Liver (tissue), 9 donors: ENCODE data around the gene TMEM182. TPM values are rescaled to one million over a fixed set of nuclear protein-coding genes. Genes with fewer than 3 reads are reported as not detected.

ENCODE experiments used
- DNase-seq: peaks from one replicate; pipeline ENCODE4 v3.0.0-alpha.2; 2017; ENCODE audit warnings: low spot score
- H3K27ac ChIP-seq, 2 donors: one replicate each; pipeline ENCODE4 v1.7.0; 2013; ENCODE audit warnings: inconsistent platforms in 2 of 2, low read length in 2 of 2, control low read depth in 1 of 2, low read depth in 1 of 2, mild to moderate bottlenecking in 1 of 2
- H3K27me3 ChIP-seq, 4 donors: one replicate each; pipeline versions ENCODE4 v1.6.1 to v1.7.0; 2013; ENCODE audit warnings: low read length in 3 of 4, inconsistent platforms in 1 of 4, mild to moderate bottlenecking in 1 of 4, moderate library complexity in 1 of 4; ENCODE audit not compliant: control insufficient read depth in 4 of 4, insufficient read depth in 4 of 4
- H3K36me3 ChIP-seq, 4 donors: one replicate each; pipeline versions ENCODE4 v1.6.1 to v1.7.0; 2013; ENCODE audit warnings: low read length in 3 of 4, mild to moderate bottlenecking in 3 of 4, low read depth in 1 of 4, moderate library complexity in 1 of 4; ENCODE audit not compliant: control insufficient read depth in 4 of 4, insufficient read depth in 3 of 4
- H3K4me1 ChIP-seq, 4 donors: one replicate each; pipeline versions ENCODE4 v1.6.1 to v1.7.0; 2013; ENCODE audit warnings: low read length in 3 of 4, mild to moderate bottlenecking in 3 of 4, moderate library complexity in 1 of 4; ENCODE audit not compliant: control insufficient read depth in 4 of 4, insufficient read depth in 4 of 4
- H3K4me3 ChIP-seq, 3 donors: one replicate each; pipeline versions ENCODE4 v1.6.1 to v1.7.0; 2013; ENCODE audit warnings: low read length in 3 of 3, control low read depth in 1 of 3, low read depth in 1 of 3, mild to moderate bottlenecking in 1 of 3
- H3K9ac ChIP-seq, 2 donors: one replicate each; pipeline ENCODE4 v1.7.0; 2013; ENCODE audit warnings: low read length in 2 of 2, mild to moderate bottlenecking in 2 of 2, moderate library complexity in 2 of 2, control low read depth in 1 of 2, low read depth in 1 of 2
- H3K9me3 ChIP-seq, 4 donors: one replicate each; pipeline versions ENCODE4 v1.6.1 to v1.7.0; 2013; ENCODE audit warnings: low read length in 3 of 4; ENCODE audit not compliant: control insufficient read depth in 4 of 4
- ATF3 ChIP-seq: IDR thresholded peaks from 2 replicates; pipeline ENCODE4 v1.6.1; 2016; ENCODE audit warnings: antibody characterized with exemption
- CTCF ChIP-seq: fragments of 150-350 bp; IDR thresholded peaks from 2 replicates; pipeline ENCODE4 v1.5.1; 2017; ENCODE audit warnings: improper control_type of control experiment, low read depth, low read length; ENCODE audit not compliant: missing input control
- EGR1 ChIP-seq, 2 donors: IDR thresholded peaks; 2 replicates each; pipeline ENCODE4 v1.6.1; 2016 to 2018; ENCODE audit warnings: antibody characterized with exemption in 2 of 2, low read depth in 2 of 2
- FOXA1 ChIP-seq: IDR thresholded peaks from 2 replicates; pipeline ENCODE4 v1.6.1; 2016; ENCODE audit warnings: antibody characterized with exemption
- FOXA2 ChIP-seq: IDR thresholded peaks from 2 replicates; pipeline ENCODE4 v1.6.1; 2016; ENCODE audit warnings: antibody characterized with exemption
- HNF4G ChIP-seq: IDR thresholded peaks from 2 replicates; pipeline ENCODE4 v1.6.1; 2016; ENCODE audit warnings: antibody characterized with exemption
- MAX ChIP-seq: IDR thresholded peaks from 2 replicates; pipeline ENCODE4 v1.6.1; 2016; ENCODE audit warnings: antibody characterized with exemption
- RAD21 ChIP-seq, 2 donors: IDR thresholded peaks; 2 replicates each; pipeline ENCODE4 v1.6.1; 2016; ENCODE audit warnings: antibody characterized with exemption in 2 of 2, mild to moderate bottlenecking in 2 of 2
- REST ChIP-seq: IDR thresholded peaks from 2 replicates; pipeline ENCODE4 v1.6.1; 2016; ENCODE audit warnings: antibody characterized with exemption, mild to moderate bottlenecking
- RXRA ChIP-seq, 2 donors: IDR thresholded peaks; 2 replicates each; pipeline ENCODE4 v1.6.1; 2017 to 2018; ENCODE audit warnings: antibody characterized with exemption in 2 of 2, mild to moderate bottlenecking in 1 of 2
- TAF1 ChIP-seq: conservative IDR thresholded peaks from 2 replicates; pipeline ENCODE4 v1.6.1; 2016; ENCODE audit warnings: antibody characterized with exemption, mild to moderate bottlenecking
- ZBTB33 ChIP-seq: IDR thresholded peaks from 2 replicates; pipeline ENCODE4 v1.6.1; 2016; ENCODE audit warnings: antibody characterized with exemption
- WGBS: extraction: QIAGEN DNeasy Blood & Tissue Kit; methylation state at CpG from one replicate; pipeline ENCODE4 v1.1.7; 2013; 5-methylcytosine and 5-hydroxymethylcytosine counted together
- polyA plus RNA-seq, 2 donors: library from polyadenylated mRNA; stranded (reverse) in 1 of 2; unstranded in 1 of 2; fragments of 200-250 nt in 1 of 2; fragments of >200 nt in 1 of 2; fragmentation: Nextera tagmentation in 1 of 2; extraction: Ambion mirVana in 1 of 2; gene quantifications; one replicate each; pipeline versions ENCODE4 v1.2.1 to v1.2.3, GENCODE V29; 2013 to 2015
- total RNA-seq, 2 donors: library from RNA; depleted of rRNA; stranded (reverse); fragments of >200 nt; gene quantifications; one replicate each; pipeline ENCODE4 v1.2.3, GENCODE V29; 2014
- donor health status: healthy.
- donor health status: healthy.
- donor health status: healthy.
- donor health status: healthy.
- donor health status: healthy.

TMEM182 gene
- total and polyA plus RNA-seq, 4 donors = 2.8 to 12.5 (median 5.1) TPM

GRCh38 chr2:102837626-102838198, 75.9 kb downstream of the TMEM182 start (continued):
- TF ChIP-seq ZBTB33 = no peak
- TF ChIP-seq TAF1 = no peak
- no peak for TF ChIP-seq MAX
- TF ChIP-seq FOXA1 = no peak
- TF ChIP-seq EGR1 (IDR thresholded peaks at IDR 0.05; ENCODE audit: low read depth in 2 of 2) = no peak
- TF ChIP-seq FOXA2 = no peak
- TF ChIP-seq CTCF = no peak
- no peak for TF ChIP-seq RXRA (IDR thresholded peaks at IDR 0.05)

GRCh38 chr2:102839668-102840388, 78.0 kb downstream of the TMEM182 start:
- 36% methylated on average over 8 of the region's 8 CpGs for WGBS
- H3K9ac ChIP-seq = no peak overlapping the region
- DNase-seq = peak; percentile 50
- H3K4me3 ChIP-seq = no peak overlapping the region
- no peaks in the 10 kb centered on the region for H3K27me3 ChIP-seq
- no peaks in the 10 kb centered on the region for H3K36me3 ChIP-seq
- H3K9me3 ChIP-seq = no peaks in the 10 kb centered on the region
- H3K27ac ChIP-seq = no peak overlapping the region
- TF ChIP-seq REST (no peak), CTCF (peak; percentile 80), ATF3 (no peak), HNF4G (no peak), TAF1 (no peak), RAD21 (IDR thresholded peaks at IDR 0.05) (peak; percentile 60 to 75)
- no peaks in the 10 kb centered on the region for H3K4me1 ChIP-seq
